ENCODE measurements around the gene GLS.

Gene GLS

GRCh38 chr2:190996947-190997346 is 116.3 kb downstream of the GLS start:
- DNase-seq, result no peak

GRCh38 chr2:190997526-190998113 is 117.0 kb downstream of the GLS start:
- no peak for DNase-seq

GRCh38 chr2:190999058-190999457 is 118.4 kb downstream of the GLS start:
- no peak for DNase-seq

DNA sequence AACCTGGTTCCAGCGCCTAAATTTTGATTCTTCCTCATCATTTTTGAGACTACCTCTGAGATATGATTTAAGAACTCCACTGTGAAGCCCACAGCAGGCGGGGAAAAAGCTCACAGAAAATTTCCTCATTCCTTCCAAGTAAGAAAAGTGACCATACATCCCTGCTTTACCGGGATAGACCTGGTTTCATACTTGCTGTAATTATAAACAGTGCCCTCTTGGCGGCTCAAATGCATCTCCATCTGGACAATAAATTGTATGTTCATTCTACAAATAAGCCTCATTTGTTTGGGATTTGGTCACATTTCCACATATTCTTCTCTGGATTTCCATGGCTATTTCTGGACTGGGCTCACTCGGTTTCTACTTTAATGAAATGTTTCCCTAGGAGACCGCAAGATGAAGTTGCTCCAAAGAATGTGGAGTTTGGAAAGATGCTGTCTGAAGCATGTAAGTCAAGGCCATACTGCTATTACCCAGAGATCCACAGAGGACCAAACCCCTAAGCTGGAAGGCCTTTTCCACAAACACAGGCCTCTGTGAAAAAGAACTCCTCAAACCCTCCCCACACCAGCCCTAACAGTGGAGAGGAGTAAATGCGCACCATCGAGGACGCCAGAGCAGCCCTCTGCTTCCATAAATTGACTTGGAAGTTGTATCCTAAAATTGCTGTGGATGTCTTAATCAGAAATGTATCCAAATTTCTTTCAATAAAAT is 119.5 kb downstream of the GLS start:
- no peak for DNase-seq

- no peak for DNase-seq
These were observed 120.4 kb downstream of the GLS start for GRCh38 chr2:191001032-191001431.

GRCh38 chr2:191001624-191002023 is 121.0 kb downstream of the GLS start:
- no peak for DNase-seq

DNA sequence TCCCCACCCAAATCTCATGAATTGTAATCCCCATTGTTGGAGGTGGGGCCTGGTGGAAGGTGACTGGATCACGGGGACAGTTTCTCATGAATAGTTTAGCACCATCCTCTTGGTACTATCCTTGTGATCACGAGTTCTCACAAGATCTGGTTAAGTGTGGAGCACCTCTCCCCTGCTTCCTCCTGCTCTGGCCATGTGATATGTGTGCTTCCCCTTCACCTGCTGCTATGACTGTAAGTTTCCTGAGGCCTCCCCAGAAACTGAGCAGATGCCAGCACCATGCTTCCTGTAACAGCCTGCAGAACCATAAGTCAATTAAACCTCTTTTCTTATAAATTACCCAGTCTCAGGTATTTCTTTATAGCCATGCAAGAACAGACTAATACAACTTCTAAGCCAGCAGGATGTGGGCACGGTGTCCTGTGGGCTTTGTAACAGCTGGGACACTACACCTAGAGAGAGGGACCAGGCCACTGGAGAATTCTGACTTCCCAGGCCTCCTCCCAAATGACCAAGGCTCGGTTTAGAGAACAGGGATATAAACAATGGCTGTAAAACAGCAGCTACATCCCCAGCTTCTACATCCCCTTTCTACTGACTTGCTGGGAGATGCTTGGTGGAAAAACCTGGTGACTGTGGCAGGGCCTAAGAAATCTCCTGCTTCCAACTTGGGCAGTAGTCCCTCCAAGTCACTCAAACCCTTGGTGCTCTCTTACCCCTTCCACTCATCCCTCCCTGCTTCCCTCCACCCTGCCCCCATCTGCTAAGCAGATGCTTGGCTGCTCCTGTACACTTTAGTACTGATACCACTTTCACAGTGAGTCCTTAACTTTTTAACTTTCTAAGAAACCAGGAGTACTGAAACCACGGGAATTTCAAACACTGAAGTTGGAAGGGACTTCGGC is 123.0 kb downstream of the GLS start:
- DNase-seq, result no peak

DNA sequence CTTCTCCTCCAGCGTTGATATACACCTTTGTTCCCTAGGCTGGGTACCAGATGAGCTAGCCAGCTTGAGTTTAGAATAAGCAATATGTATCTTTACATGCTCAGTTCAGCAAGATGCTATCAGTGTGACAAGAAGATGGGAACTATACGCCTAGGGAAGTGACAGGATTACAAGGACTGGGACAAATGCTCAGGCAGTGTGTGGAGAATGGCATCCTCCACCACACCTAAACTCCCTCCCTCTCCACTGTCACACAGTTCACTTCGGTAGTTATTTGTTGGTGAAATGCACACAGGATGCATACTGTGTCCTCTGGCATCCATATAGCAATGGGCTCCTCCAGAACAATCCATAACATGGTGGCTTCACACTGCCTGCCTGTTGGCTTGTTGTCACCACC is 125.7 kb downstream of the GLS start:
- no peak for DNase-seq

GRCh38 chr2:191006997-191007783 is 126.6 kb downstream of the GLS start:
- DNase-seq, result no peak

DNA sequence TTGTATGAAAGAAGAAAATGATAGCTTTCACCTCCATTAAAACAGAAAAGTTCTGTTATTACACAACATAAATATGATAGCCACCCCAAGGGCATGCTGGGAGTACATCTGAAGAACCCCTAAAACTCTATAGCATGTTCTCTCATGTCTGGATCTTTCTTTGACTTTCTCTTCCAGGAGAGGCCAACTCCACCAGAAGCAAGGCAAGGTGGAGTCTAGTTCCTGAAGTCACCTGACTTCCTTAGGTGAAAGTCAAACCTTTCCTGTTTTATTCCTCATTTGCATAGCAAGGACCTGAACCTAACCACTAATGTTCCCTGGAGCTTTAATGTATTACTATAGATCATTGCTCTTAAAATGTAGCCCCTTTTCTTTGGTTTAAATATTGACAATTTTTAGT is 127.7 kb downstream of the GLS start:
- no peak for DNase-seq

- no peak for DNase-seq
These were observed 129.1 kb downstream of the GLS start for GRCh38 chr2:191009541-191010374.

- no peak for DNase-seq
These were observed 130.6 kb downstream of the GLS start for GRCh38 chr2:191010887-191011885.

DNA sequence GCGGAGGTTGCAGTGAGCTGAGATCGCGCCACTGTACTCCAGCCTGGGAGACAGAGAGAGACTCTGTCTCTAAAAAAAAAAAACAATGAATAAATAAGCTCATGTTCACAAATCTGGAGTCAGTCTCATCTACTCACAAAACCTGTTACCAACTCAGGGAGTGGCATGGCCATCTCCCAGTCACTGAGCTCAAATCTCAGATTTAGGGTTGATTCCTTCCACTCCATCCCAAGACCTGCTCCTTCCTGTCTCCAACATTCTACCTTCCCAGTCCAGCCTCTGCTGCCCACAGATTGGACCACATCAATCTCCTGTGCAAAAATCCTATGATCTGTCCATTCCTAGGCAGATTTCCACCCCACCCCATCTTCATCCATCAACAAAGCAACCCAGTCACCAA is 131.7 kb downstream of the GLS start:
- no peak for DNase-seq

GRCh38 chr2:191012845-191013681 is 132.4 kb downstream of the GLS start:
- DNase-seq, result no peak

- DNase-seq, result peak; percentile 51
These were observed 133.0 kb downstream of the GLS start for GRCh38 chr2:191013682-191013931.

DNA sequence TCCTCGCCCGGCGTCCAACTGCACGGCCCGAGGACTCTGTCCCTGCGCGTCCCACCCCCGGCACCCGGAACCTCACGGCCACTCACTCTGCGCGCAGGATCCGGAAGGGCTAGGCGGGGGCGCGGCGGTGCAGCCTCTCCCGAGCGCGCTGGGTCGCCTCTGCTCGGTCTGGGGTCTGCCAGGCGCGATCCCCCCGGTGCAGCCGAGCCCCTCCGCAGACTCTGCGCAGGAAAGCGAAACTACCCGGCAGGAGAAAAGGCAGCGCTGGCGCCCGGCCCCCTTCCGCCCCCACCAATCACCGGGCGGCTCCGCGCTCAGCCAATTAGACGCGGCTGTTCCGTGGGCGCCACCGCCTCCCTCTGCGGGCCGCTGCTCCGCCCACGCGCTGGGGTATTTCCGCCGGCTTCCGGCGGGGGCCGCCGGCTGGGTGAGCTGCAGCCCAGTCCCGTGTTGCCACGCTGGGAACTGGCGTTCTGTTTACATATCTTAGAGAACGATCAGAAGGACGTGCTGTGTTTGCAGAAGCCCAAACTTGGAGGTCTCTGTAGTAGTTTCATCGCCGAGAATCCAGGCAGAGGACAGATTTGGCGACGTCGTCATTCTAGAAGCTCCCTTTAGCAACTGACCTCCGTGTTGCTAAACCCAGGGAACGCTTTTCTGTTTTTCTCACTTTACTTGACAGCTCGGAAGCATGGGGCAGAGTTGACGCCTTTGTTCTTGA is 133.5 kb downstream of the GLS start, which contains the start of gene STAT1:
TSS of gene STAT1 (minus strand) at position 240 of the 721 bp plus-strand sequence. CDS start 4,168 bp downstream, outside the sequence.
- peak; percentile 85 for DNase-seq

DNA sequence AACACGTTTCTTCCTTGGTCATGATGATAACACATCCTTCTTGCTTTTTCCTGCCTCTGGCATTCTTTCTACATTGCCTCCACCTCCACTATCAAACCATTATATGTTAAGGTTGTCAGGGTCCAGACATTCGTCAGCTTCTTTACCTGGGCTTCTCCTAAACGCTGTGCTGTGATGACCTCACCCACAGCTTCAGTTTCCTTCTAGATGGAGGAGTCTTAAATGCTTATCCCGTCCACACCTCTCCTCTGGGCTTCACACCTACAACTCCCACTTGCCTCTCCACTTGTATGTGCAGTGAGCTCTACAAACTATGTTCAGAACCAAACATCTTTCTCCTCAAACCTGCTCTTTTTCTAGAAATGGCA is 134.0 kb downstream of the GLS start:
- no peak for DNase-seq
